Superior temporal gyrus (tissue), 1 donor: Measurements from ENCODE around the gene ZDHHC5.
A peak's percentile ranks its signal among the peaks of the same experiment; 100 is the strongest.
"Not testable (repeated sequence)": the region's sequence is repeated elsewhere in the genome, so short reads cannot be mapped to it uniquely, and the experiment has no call there.

Source experiments
- DNase-seq: peaks from one replicate; pipeline ENCODE4 v3.0.0-alpha.2; 2016; ENCODE audit errors: extremely low spot score

ZDHHC5 gene

DNA sequence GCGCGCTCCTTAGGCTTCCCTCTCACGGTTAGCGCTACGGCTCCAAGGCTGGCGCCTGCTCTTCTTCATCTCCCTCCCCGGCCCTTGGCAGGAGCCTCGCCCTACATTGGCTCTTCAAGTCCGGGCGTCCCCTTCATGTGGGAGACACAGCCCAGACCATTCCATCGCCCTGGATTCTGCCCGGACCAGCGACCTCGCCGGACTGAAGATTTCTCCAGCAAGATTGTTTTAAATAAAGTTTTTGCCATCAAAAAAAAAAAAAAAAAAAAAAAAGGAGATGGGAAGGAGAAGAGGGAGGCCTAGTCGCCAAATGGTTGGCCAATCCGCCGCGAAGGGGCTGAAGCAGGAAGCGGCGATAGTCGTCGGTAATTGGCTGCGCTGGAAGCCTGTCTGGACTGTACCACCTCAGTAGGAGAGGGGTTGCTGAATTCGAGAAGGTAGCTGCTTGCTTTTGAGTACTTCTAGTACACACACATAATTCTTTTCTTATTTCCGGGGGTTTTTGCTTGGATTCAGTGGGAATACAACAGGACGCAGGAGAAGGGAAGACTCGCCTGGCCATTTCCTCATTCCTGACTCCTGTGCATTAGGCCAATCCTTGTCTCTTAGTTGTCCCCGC lies 688 bp upstream of the ZDHHC5 start:
- peak; percentile 100 for DNase-seq

DNA sequence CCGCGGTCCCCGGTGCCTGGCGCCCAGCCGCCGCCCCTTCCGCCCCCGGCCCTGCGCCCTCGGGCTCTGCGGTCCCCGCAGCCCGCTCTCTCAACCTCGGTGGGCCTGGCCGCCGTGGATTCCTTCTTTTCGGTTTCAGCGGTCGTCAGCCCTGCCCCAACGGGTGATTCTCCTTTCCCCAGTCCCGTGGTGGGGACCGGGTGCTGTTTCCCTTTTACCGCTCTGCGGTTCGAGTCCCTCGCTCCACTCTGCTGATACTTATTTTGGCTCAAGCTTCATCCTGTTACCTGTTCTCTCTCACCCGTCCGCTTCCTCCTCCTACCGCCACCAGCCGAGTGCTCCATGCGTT lies 494 bp downstream of the ZDHHC5 start:
- no peak for DNase-seq

DNA sequence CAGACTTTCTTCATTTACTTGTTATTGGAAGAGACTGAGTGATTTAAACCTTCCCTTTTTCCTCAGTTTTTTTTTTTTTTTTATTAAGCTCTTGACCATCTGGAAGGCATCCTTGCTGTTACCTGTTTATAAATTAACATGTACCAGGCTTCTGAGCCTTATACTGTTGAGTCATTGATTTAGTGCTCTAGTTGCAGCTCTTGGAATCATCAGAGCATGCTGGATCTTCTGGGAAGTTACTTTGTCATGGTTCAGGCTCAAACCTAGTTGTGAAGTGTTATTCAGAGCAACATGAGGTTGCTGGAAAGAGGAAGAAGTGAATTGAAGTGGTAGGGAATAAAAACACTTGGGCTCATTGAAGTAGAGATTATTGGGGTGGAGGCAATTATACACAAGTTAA lies 6.3 kb downstream of the ZDHHC5 start:
- no peak for DNase-seq

DNA sequence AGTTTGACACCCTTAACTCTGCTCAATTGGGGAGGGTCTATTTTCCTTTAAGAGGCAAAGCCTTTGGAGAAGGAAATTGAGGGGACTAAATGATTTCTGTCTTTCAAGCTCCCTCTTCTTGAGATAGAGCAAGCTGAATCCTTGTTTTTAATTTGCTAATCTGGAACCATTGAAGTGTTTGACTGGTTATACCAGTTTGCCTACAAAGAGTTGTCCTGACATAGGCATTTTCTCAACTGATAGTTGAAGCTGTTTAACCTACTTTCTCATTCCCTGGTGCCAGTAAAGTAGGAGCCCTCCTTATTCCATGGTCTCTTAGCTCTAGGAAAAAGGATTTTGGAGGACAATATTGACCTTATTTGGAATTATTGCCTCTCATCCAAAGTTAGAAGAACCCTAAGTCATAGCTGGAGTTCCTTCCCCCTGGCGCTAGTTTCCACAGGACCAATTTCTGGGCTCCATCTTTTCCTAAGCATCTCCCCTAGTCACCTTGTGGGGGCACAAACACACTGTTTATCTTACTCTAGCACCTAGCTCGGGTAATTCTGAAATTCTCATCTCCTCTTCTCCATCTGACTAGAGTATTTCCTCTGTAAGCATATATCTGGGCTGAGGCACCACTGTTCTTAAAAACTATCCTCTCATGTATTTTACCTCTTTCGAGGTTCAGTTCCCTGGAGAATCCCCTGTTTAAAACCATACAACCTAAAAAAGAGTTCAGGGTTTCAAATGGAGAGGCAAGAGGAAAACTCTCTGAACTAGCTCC lies 7.4 kb downstream of the ZDHHC5 start:
- DNase-seq = no peak

DNA sequence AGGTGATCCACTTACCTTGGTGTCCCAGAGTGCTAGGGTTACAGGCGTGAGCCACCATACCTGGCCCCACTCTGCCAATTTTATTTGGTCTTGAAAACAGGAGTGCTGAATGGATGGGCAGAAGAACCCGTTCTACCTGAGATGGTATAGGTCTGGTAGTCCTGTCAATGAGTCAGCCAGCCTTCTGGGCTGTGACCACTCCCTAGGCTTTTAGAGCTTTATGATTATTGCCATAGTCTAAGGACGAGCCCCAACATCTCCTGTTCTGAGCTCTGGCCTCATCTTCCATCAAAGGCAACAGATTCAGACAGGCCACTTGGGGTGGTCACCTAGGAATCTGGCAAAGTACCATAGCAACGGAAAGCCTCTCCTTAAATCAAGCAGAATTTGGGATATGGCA lies 11.5 kb downstream of the ZDHHC5 start:
- DNase-seq = no peak

DNA sequence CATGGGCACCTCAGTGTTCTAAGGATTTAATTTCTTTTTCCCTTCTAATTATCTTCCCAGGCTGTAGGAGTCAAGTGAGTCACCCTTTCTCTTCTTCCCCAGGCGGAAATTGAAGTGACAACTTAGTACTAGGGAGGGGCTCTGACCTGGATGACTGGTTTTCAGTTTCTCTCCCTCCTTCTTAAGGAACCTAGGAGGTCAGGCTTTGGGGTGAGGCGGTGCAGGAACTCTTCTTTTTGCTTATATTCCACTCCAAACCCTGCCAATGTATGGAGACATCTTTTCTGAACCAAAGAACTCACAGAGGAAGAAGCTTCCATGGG lies 12.6 kb downstream of the ZDHHC5 start:
- no peak for DNase-seq

DNA sequence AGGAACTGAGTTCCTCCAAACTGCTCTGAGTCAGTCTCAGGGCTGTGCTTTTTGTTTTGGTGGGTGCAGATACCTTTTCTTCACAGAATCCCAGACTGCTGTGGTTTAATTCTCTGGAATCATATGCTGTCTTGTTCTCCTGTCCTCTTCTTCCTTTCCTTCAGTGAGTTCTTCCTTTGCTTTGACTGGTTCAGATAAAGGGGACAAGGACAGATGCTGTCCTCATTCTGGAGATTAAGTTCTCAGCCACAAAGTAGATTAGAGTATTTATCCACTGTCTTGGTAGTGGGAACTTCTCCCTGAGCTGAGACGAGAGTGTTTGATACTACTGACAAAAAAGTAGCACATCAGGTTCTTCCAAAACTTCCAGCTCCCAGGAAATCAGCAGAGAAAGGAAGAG lies 13.3 kb downstream of the ZDHHC5 start:
- DNase-seq = no peak

DNA sequence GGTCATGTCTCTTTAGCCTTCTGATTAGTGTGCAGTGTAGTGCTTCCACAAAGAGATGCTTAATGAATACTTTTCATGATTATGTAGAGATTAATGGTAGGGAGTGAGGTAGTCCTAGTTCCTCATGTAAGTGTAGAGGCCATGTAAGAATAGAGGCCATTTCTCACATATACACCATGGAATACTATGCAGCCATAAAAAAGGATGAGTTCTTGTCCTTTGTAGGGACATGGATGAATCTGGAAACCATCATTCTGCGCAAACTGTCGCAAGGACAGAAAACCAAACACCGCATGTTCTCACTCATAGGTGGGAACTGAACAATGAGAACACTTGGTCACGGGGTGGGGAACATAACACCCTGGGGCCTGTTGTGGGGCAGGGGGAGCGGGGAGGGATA lies 22.6 kb downstream of the ZDHHC5 start:
- not testable (repeated sequence) for DNase-seq

DNA sequence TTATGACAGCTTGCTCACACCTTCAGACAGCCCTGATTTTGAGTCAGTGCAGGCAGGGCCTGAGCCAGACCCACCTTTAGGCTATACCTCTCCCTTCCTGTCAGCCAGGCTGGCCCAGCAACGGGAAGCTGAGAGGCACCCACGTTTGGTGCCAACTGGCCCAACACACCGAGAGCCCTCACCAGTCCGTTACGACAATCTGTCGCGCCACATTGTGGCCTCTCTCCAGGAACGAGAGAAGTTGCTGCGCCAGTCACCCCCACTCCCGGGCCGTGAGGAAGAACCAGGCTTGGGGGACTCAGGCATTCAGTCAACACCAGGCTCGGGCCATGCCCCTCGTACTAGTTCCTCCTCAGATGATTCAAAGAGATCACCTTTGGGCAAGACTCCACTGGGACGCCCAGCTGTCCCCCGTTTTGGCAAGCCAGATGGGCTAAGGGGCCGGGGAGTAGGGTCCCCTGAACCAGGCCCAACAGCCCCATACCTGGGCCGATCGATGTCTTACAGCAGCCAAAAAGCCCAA lies 31.0 kb downstream of the ZDHHC5 start:
- DNase-seq = no peak

DNA sequence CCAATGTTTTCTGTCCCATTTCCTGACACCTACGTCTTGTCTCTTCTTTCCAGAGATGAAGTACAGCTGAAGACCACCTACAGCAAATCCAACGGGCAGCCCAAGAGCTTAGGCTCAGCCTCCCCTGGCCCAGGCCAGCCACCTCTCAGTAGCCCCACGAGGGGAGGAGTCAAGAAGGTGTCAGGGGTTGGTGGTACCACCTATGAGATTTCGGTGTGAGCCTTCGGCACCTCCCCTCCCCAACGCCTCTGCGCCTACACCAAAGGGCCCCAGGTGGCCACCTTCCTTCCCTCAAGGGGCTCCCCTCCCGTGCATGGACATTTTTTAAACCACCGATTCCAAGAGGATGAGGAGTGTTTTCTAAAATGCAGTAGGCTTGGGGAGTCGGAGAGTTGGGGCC lies 31.9 kb downstream of the ZDHHC5 start:
- DNase-seq = no peak

DNA sequence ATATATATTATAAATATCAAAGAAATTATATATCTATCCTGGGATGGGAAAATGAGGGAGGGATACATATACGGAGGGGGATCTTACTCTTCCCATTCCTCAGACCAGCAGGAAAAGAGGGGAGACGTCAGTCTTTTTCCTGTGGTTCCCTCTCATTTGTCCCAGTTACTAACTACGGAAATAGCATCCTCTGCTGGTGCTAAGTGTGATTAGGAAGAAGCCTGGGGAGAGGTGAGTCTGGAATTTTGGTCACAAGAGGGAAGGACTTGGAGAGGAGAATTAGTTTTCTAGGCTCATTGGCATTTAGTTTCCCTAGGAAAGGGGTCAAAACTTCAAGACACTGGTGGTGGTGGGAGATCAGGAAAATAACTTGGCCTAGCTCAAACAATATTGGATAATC lies 32.5 kb downstream of the ZDHHC5 start:
- DNase-seq = no peak

DNA sequence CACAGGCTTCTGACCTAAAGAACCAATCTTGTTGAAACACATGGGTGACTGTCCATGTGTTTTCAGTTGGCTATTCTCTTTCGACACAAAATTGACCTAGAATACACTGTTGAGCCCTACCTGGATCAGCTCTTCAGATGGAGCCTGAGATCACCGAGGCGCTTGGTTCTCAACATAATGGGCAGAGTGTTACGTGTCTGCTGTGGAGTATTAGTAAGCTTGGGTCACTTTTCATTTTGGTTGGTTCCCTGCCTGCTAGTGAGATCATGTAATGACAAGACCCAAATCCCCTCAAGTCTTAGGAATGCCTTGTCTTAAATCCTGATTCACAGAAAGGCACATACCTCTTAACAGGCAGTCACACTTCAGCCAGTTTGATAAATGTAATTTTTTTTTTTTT lies 35.4 kb downstream of the ZDHHC5 start:
- DNase-seq = no peak

DNA sequence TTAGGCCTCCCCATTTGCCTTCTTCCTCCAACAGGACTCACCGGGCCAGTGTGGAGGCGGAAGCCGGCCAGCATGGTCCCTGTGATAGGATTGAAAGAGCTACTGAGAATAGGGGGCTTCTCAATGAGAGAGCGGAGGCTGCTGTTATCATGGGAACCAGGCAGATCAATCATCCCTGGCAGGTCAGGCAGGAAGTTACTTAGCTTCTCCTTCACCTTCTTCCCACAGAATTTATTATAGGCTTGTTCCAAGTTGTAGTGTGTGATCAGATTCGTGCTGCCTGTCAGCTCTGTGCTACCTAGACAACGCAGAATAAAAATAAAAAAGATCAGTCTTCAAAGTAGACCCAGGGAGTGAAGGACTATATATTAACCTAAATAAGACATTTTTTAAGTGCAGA lies 37.0 kb downstream of the ZDHHC5 start:
- no peak for DNase-seq

DNA sequence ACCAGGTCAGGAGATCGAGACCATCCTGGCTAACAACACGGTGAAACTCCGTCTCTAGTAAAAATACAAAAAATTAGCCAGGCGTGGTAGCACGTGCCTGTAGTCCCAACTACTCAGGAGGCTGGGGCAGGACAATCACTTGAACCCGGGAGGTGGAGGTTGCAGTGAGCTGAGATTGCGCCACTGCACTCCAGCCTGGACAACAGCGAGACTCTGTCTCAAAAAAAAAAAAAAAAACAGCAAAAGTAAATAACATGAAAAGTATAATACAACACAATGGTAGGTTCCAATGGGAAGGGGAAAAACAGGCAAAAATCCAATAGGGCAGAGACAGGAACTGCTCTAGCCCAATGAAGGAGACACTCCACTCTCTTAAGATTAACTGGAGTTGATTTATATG lies 37.5 kb downstream of the ZDHHC5 start:
- not testable (repeated sequence) for DNase-seq

DNA sequence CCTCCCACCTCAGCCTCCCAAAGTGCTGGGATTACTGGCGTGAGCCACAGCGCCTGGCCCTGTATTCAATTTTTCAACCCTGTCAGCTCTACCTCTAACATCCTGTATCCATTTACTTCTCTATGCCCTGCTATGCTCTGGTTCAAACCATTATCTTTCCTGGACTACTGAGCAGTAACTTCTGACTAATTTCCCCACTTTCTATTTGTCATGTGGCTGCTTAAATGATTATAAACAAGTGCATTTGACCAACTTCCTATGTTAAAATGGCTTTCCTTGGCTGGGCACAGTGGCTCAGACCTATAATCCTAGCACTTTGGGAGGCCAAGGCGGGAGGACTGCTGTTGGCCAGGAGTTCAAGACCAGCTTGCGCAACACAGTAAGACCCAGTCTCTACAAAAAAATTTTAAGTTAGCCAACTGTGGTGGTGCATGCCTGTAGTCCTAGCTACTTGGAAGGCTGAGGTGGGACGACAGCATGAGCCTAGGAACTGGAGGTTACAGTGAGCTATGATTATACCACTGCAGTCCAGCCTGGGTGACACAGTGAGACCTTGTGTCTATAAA lies 42.0 kb downstream of the ZDHHC5 start:
- DNase-seq = no peak

DNA sequence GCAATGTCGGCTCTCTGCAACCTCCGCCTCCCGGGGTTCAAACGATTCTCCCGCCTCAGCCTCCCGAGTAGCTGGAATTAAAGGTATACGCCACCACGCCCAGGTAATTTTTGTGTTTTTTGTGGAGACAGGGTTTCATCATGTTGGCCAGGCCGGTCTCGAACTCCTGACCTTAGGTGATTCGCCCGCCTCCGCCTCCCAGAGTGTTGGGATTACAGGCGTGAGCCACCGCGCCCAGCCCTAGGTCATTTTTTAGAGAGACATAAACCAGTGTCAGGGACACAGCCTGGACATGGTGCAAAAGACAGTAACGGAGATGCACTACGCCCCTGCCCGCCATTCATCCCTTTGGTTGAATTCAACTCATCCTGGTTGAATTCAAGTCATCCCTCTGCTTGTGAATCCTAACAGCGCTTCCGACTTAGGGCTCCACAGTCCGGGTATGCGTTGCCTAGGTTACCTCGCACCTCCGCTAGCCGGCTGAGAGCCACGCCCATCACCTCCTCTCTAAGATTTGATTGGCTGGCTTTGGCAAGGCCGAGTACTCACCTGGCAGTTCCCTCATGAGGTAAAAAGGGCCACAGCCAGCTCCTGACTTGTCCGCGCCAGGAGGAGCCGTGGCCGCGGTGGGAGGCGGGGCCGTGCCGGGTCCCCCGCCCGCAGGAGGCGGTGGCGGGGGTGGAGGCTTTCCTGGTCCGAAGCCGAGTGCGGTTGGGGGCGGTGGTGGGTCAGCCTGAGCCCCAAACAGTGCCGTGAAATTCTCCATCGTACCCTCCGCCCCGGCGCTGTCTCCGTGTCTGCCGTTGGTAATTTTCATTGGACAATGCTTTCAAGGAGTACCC lies 43.7 kb downstream of the ZDHHC5 start, which contains the start of gene MED19:
TSS of gene MED19 (minus strand) at position 802 of the 842 bp plus-strand sequence. CDS start at position 766, 36 bp downstream.
- DNase-seq = no peak

DNA sequence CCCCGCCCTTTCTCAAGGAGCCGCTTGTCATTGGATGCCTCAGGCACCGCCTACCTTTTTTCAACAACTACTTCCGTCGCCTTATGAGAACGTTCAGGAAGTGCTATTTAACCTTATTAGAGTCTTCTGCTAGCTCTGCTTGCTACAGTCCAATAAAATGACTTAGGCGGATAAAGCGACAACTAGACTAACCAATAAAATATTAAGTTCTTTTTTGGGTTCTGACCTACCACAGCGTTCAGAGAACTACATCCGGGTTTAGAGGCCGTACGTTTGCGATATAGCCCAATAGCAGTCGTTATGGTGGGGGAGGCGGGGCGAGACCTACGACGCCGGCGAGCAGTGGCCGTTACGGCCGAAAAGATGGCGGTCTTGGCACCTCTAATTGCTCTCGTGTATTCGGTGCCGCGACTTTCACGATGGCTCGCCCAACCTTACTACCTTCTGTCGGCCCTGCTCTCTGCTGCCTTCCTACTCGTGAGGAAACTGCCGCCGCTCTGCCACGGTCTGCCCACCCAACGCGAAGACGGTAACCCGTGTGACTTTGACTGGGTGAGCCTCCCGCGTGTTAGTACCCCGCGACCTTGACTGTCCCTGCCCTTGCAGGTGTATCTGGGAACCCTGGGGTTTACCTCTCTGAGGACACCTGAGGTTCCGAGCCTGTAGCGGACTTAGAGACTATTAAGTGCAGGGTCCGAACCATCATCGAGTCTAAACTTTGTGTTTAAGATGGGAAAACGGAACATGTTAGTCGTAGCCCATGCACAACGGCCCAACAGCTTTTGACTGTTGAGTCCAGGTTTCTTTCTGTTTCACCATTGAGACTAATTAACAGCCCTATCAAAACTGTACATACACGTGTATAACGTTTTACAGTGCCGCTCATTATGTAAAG lies 44.6 kb downstream of the ZDHHC5 start, which contains the start of gene TMX2:
TSS of gene TMX2 (plus strand) at position 338 of the 895 bp plus-strand sequence. CDS start at position 364, 26 bp downstream.
- DNase-seq = peak; percentile 100

DNA sequence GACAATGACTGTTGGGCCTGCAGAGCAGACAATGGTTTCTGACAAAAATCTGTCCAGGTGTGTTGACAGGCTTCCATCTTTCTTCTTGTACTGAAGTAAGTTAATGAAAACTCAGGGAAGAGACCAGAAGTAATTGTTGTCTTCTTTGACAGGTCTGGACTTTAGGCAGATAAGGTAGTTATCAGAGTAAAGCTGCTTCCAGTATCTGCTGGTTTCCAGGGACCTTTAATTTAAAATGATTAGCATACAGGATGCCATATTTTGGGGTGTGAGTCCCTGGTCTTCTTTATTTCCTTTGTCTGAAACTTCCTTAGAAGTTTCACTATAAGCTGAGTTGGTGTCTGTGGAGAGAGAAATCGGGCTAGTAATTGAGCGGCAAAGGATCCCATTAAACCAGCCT lies 45.9 kb downstream of the ZDHHC5 start:
- DNase-seq = no peak

DNA sequence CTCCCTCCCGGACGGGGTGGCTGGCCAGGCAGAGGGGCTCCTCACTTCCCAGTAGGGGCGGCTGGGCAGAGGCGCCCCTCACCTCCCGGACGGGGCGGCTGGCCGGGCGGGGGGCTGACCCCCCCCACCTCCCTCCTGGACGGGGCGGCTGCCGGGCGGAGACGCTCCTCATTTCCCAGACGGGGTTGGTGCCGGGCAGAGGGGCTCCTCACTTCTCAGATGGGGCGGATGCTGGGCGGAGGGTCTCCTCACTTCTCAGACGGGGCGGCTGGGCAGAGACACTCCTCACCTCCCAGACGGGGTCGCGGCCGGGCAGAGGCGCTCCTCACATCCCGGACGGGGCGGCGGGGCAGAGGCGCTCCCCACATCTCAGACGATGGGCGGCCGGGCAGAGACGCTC lies 48.8 kb downstream of the ZDHHC5 start:
- DNase-seq = not testable (repeated sequence)

DNA sequence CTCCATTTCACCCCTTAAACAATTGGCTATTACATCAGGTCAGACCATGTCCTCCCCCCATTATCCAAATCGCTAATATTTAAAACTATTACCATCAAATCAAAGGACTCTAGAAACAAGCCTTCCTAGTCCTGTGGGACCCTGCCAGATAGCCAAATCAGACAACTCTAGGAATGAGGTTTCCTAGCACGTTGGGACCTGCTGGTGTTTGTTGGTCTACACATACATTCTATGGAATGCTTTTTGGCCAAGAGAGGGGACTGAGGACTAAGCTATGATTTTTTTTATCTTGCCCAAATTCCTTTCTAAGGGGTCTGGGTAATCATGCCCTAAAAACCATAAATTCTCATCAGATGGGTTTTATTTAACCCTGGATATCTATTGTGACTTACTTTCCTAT lies 59.3 kb downstream of the ZDHHC5 start:
- no peak for DNase-seq

DNA sequence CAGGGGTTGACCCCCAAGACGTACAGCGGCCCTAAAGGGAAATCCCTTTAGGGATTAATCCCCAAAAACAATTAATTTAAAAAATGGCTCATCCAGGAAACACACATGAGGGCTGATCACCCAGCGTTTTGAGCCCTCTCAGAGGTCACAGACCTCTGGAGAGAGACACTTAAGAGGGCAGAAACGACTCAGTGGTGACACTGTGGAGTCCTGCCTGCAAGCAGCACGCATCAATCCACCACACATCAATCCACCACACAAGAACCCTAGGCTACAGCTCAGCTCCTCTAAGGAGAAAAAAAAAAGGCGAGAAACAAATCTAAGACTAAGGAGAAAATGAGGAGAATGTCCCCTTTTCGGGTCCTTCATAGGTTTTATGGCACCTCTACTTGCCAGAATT lies 60.9 kb downstream of the ZDHHC5 start:
- DNase-seq = no peak
